ENCODE measurements around the gene LRRC32. TPM values are rescaled to one million over a fixed set of nuclear protein-coding genes. Genes with fewer than 3 reads are reported as not detected.

LRRC32 gene
- total and polyA plus RNA-seq, 10 of the 15 experiments (the other 5 are each of a cell fraction or from before 2014, with no cell fraction given): 0.56 to 20.8 (median 7.4) TPM

DNA sequence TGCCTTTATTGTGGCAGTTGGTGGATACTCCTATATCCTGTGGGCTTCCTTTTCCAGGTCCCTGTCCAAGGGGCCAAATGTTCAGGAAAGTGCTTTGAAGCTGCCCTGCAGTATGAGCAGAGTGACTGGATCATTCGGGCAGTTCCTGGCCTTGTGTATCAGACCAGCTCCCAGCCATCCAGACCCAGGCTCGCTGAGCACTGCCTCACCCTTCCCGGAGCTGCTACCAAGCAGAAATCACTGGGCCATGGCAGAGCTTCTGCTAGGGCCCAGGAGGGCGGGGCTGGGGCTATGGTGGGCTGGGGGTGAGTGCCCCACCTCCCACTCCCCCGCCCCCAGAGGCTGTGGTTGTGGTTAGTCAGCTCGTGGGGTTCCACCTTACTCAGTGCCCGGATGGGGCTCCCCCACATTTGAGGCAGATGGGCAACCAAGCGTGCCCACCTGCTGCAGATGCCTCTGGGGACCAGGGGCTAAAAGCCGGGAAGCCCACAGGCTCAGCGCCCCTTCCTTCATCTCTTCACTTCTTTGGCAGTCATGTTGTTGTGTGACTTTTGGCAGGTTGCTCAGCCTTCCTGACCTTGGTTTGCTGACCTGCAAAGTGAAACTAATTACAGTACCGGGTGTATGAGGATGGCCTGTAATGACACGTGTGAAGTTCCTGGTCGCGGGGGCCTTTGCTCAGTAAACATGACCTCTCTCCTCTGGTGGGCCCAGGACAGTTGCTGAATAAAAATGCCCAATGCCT, 2.1 kb upstream of the LRRC32 start (continued):
- TF ChIP-seq CBX3 (IDR thresholded peaks at IDR 0.05; ENCODE audit: borderline replicate concordance, low read depth): no peak
- no peak for TF ChIP-seq CHD4 (IDR thresholded peaks at IDR 0.05)
- TF ChIP-seq BMI1 (IDR thresholded peaks at IDR 0.05; ENCODE audit: borderline replicate concordance): no peak
- no peak for TF ChIP-seq RAD51 (IDR thresholded peaks at IDR 0.05)
- TF ChIP-seq EP300 (IDR thresholded peaks at IDR 0.05; ENCODE audit: borderline replicate concordance in 1 of 2, control insufficient read depth in 1 of 2, low read depth in 2 of 2, low read length in 2 of 2): peak; percentile 65 to 67; a peak in 3 of 4 replicates
- no peak for TF ChIP-seq ZZZ3 (IDR thresholded peaks at IDR 0.05; ENCODE audit: control insufficient read depth, insufficient read length, low read depth)
- no peak for TF ChIP-seq SPI1 (IDR thresholded peaks at IDR 0.05; ENCODE audit: borderline replicate concordance, insufficient read depth, low read depth, low read length)
- TF ChIP-seq FOXK2 (IDR thresholded peaks at IDR 0.05): no peak
- no peak for TF ChIP-seq SIN3A (IDR thresholded peaks at IDR 0.05; ENCODE audit: low read depth, low read length)
- no peak for TF ChIP-seq PML (IDR thresholded peaks at IDR 0.05; ENCODE audit: low read length)
- no peak for TF ChIP-seq WRNIP1 (IDR thresholded peaks at IDR 0.05; ENCODE audit: borderline replicate concordance, low read depth, low read length)
- no peak for TF ChIP-seq IRF3 (IDR thresholded peaks at IDR 0.05)
- TF ChIP-seq BHLHE40 (IDR thresholded peaks at IDR 0.05; ENCODE audit: borderline replicate concordance in 1 of 2, low read depth in 2 of 2, low read length in 1 of 2): peak; percentile 70 to 91
- TF ChIP-seq NR2F1 (conservative IDR thresholded peaks at IDR 0.05): peak; percentile 97
- peak; percentile 91; the same call in 1 of the 2 replicates for TF ChIP-seq ZBED1 (IDR thresholded peaks at IDR 0.05; ENCODE audit: borderline replicate concordance)
- TF ChIP-seq, protein P1, sequence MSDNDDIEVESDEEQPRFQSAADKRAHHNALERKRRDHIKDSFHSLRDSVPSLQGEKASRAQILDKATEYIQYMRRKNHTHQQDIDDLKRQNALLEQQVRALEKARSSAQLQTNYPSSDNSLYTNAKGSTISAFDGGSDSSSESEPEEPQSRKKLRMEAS (IDR thresholded peaks at IDR 0.05; ENCODE audit: low read depth, low read length): no peak; the same call in 1 of the 2 replicates
- TF ChIP-seq CREM (IDR thresholded peaks at IDR 0.05; ENCODE audit: low read depth): peak; percentile 81
- no peak for TF ChIP-seq TARDBP (IDR thresholded peaks at IDR 0.05; ENCODE audit: borderline replicate concordance)
- no peak for TF ChIP-seq STAT3 (IDR thresholded peaks at IDR 0.05; ENCODE audit: low read depth, low read length)
- no peak for TF ChIP-seq SMARCA5 (IDR thresholded peaks at IDR 0.05)
- TF ChIP-seq MLLT1 (IDR thresholded peaks at IDR 0.05): peak; percentile 96
- TF ChIP-seq NFIC (IDR thresholded peaks at IDR 0.05; ENCODE audit: low read depth, low read length): no peak
- TF ChIP-seq CBFB (IDR thresholded peaks at IDR 0.05; ENCODE audit: low read depth): peak; percentile 99
- peak; percentile 94 for TF ChIP-seq MEF2B (IDR thresholded peaks at IDR 0.05; ENCODE audit: partially characterized antibody, poor library complexity, severe bottlenecking)
- peak; percentile 95 for TF ChIP-seq DPF2 (IDR thresholded peaks at IDR 0.05)
- no peak for TF ChIP-seq FOS (IDR thresholded peaks at IDR 0.05; ENCODE audit: borderline replicate concordance, extremely low read depth, insufficient read length)
- TF ChIP-seq BCL11A (IDR thresholded peaks at IDR 0.05; ENCODE audit: low read depth, low read length): peak; percentile 52; the same call in 1 of the 2 replicates
- TF ChIP-seq EGR1 (IDR thresholded peaks at IDR 0.05; ENCODE audit: borderline replicate concordance in 1 of 2, low read depth in 2 of 2, low read length in 2 of 2): peak in 1 of 2 experiments; percentile 98; a peak in 2 of 3 replicates
- TF ChIP-seq RB1 (IDR thresholded peaks at IDR 0.05; ENCODE audit: borderline replicate concordance): no peak
- TF ChIP-seq TBL1XR1 (IDR thresholded peaks at IDR 0.05; ENCODE audit: low read depth, low read length): peak; percentile 98
